Panc1 (cell line): Measurements from ENCODE around the gene CHKB. TPM values are rescaled to one million over a fixed set of nuclear protein-coding genes. Genes with fewer than 3 reads are reported as not detected.

ENCODE experiments used
- ATAC-seq: fragments of 200-7000 bp; cut with Tn5 transposase; 2 replicates; pipeline ENCODE4 v1.9.1; 2020; ENCODE audit warnings: mild to moderate bottlenecking, moderate library complexity
- BruUV-seq: library from RNA; stranded (reverse); fragments of 400-500 nt; replicated peaks from 2 replicates; lab custom pipeline; 2021; lab: Mats Ljungman, UMichigan
- CTCF ChIA-PET: fragments of 300-600 bp; sonication (Branson Sonifier 250); formaldehyde crosslinking; loops from one replicate; lab custom pipeline; 2022; ENCODE audit warnings: antibody characterized with exemption; lab: Charles Lee
- POLR2A ChIA-PET: fragments of 300-600 bp; sonication (Branson Sonifier 250); formaldehyde crosslinking; loops from one replicate; lab custom pipeline; 2022; ENCODE audit warnings: antibody characterized with exemption; lab: Charles Lee
- DNase-seq: peaks from one replicate; pipeline ENCODE4 v3.0.0-alpha.2; 2010; ENCODE audit warnings: low read depth, low spot score
- H3K27ac ChIP-seq: 2 replicates; pipeline ENCODE4 v1.5.1; 2011; ENCODE audit warnings: mild to moderate bottlenecking, low read length, inconsistent platforms
- H3K27me3 ChIP-seq: fragments of 200-500 bp; sonication (Bioruptor generic); 2 replicates; pipeline ENCODE4 v1.6.0; 2014; ENCODE audit warnings: low read length, inconsistent platforms; ENCODE audit not compliant: control insufficient read depth, insufficient read depth
- H3K36me3 ChIP-seq: fragments of 200-500 bp; sonication (Bioruptor generic); 2 replicates; pipeline ENCODE4 v1.5.1; 2014; ENCODE audit warnings: inconsistent platforms, mild to moderate bottlenecking, low read length, moderate library complexity; ENCODE audit not compliant: control insufficient read depth, insufficient read depth
- H3K4me1 ChIP-seq: 2 replicates; pipeline ENCODE4 v1.5.1; 2011; ENCODE audit warnings: inconsistent platforms, mild to moderate bottlenecking, low read length, moderate library complexity; ENCODE audit not compliant: control insufficient read depth, insufficient read depth
- H3K4me3 ChIP-seq, 2 experiments: 2 replicates each; pipeline ENCODE4 v1.5.1; 2011 to 2012; ENCODE audit warnings: low read depth in 2 of 2, low read length in 2 of 2, mild to moderate bottlenecking in 2 of 2, inconsistent platforms in 1 of 2, moderate library complexity in 1 of 2
- H3K9me3 ChIP-seq: fragments of 200-500 bp; sonication (Bioruptor generic); 2 replicates; pipeline ENCODE4 v1.5.1; 2014; ENCODE audit warnings: low read depth, mild to moderate bottlenecking, inconsistent platforms, low read length, moderate library complexity; ENCODE audit not compliant: control insufficient read depth, insufficient read depth
- CTCF ChIP-seq: fragments of 450-650 bp; IDR thresholded peaks from 2 replicates; pipeline ENCODE4 v1.5.1; 2017; ENCODE audit warnings: mild to moderate bottlenecking
- POLR2AphosphoS5 ChIP-seq: IDR thresholded peaks from 2 replicates; pipeline ENCODE4 v1.6.1; 2012; ENCODE audit warnings: mild to moderate bottlenecking, low read depth, low read length, moderate library complexity
- REST ChIP-seq, 2 experiments: IDR thresholded peaks; 2 replicates each; pipeline ENCODE4 v1.6.1; 2011 to 2012; ENCODE audit warnings: low read depth in 2 of 2, control low read depth in 1 of 2, low read length in 1 of 2, mild to moderate bottlenecking in 1 of 2, moderate library complexity in 1 of 2; ENCODE audit not compliant: insufficient read depth in 1 of 2
- SIN3A ChIP-seq: IDR thresholded peaks from 2 replicates; pipeline ENCODE4 v1.6.1; 2012; ENCODE audit warnings: low read depth, mild to moderate bottlenecking, low read length, moderate library complexity, borderline replicate concordance; ENCODE audit not compliant: insufficient read depth
- TCF7L2 ChIP-seq: IDR thresholded peaks from 2 replicates; pipeline ENCODE4 v1.6.1; 2011; ENCODE audit warnings: mild to moderate bottlenecking, low read depth, low read length, inconsistent platforms
- in situ Hi-C: cut with HindIII; loops from 2 replicates; pipeline ENCODE4 v1.10.0; 2016; ENCODE audit warnings: low sequenced_read_pairs, low pct_unique_long_range_greater_than_20kb
- intact Hi-C: fragments of 100-400 bp; cut with micrococcal nuclease; formaldehyde crosslinking; loops from one replicate; pipeline ENCODE4 v1.10.0; 2022; ENCODE audit not compliant: unreplicated experiment
- total RNA-seq: library from RNA; stranded (reverse); gene quantifications from one replicate; pipeline ENCODE4 v1.2.1, GENCODE V29; 2021; ENCODE audit not compliant: unreplicated experiment

The CHKB gene
- total RNA-seq, 1 experiment from 2014 or later: 43.5 TPM

- Histone ChIP-seq H3K27me3 (no peaks in the 10 kb centered on the region), H3K27ac (no peak overlapping the region), H3K4me1 (peaks cover under 1% of the 10 kb centered on the region; the same call in 1 of the 2 replicates), H3K9me3 (no peaks in the 10 kb centered on the region), H3K4me3 (no peak overlapping the region), H3K36me3 (no peaks in the 10 kb centered on the region)
- intact Hi-C loops: no loop called here
- POLR2A ChIA-PET: interaction anchor here (0.6 kb wide), 1 partner anchor 52 kb away, joined by 10 read pairs; no protein-coding TSS in a partner anchor
- CTCF ChIA-PET: no interaction called here
- in situ Hi-C loops: no loop called here
- BruUV-seq: no TSS peak
- TF ChIP-seq SIN3A (no peak), CTCF (no peak), REST (IDR thresholded peaks at IDR 0.05; ENCODE audit: insufficient read depth in 1 of 2, low read depth in 2 of 2, low read length in 1 of 2) (no peak), TCF7L2 (no peak), POLR2AphosphoS5 (no peak)
- no peak for DNase-seq
- no peak for ATAC-seq
Observed at GRCh38 chr22:50551160-50551752, 31.4 kb downstream of the CHKB start.

- Histone ChIP-seq H3K4me3 (no peak overlapping the region), H3K27me3 (no peaks in the 10 kb centered on the region), H3K27ac (no peak overlapping the region), H3K36me3 (no peaks in the 10 kb centered on the region), H3K9me3 (no peaks in the 10 kb centered on the region), H3K4me1 (peaks cover 4% of the 10 kb centered on the region; the same call in 1 of the 2 replicates)
- in situ Hi-C loops (no loop called here), intact Hi-C loops (no loop called here)
- BruUV-seq: no TSS peak
- ATAC-seq: no peak
- no peak for DNase-seq
- ChIA-PET POLR2A (interaction anchor here (0.6 kb wide), 1 partner anchor 51 kb away, joined by 10 read pairs; no protein-coding TSS in a partner anchor), CTCF (no interaction called here)
- TF ChIP-seq REST (IDR thresholded peaks at IDR 0.05; ENCODE audit: insufficient read depth in 1 of 2, low read depth in 2 of 2, low read length in 1 of 2) (no peak), CTCF (no peak), POLR2AphosphoS5 (no peak), SIN3A (no peak), TCF7L2 (no peak)
Observed at GRCh38 chr22:50550395-50550794, 32.3 kb downstream of the CHKB start.
